Measurements from ENCODE around the gene DNM3.

The DNM3 gene

GRCh38 chr1:171816300-171816901 lies 24.9 kb upstream of the DNM3 start:
- no peak overlapping the region for H3K4me2 ChIP-seq (ENCODE audit: low read length, poor library complexity, severe bottlenecking)
- no peak overlapping the region for H3K18ac ChIP-seq (ENCODE audit: low read depth in 1 of 2, low read length in 2 of 2)
- no peak overlapping the region for H2BK15ac ChIP-seq (ENCODE audit: low read depth, poor library complexity, severe bottlenecking)
- H3K79me1 ChIP-seq (replicated peaks; ENCODE audit: low read length, poor library complexity, severe bottlenecking), result no peaks in the 10 kb centered on the region
- H3K23ac ChIP-seq (ENCODE audit: low read length in 2 of 2), result no peak overlapping the region
- no peak overlapping the region for H2AFZ ChIP-seq (ENCODE audit: low read depth, low read length)
- H3K27me3 ChIP-seq (ENCODE audit: control insufficient read depth in 1 of 2, insufficient read depth in 1 of 2, low read length in 2 of 2), result no peaks in the 10 kb centered on the region
- no peaks in the 10 kb centered on the region for H3K36me3 ChIP-seq (ENCODE audit: control insufficient read depth in 1 of 2, insufficient read depth in 2 of 2, low read depth in 1 of 2, low read length in 2 of 2)
- H4K91ac ChIP-seq (ENCODE audit: low read length), result no peak overlapping the region
- no peak overlapping the region for H3K9ac ChIP-seq (ENCODE audit: low read length)
- no peak overlapping the region for H4K8ac ChIP-seq (ENCODE audit: low read length)
- no peak overlapping the region for H2BK120ac ChIP-seq (ENCODE audit: low read depth, low read length)
- no peak overlapping the region for H2AK5ac ChIP-seq (ENCODE audit: low read length, severe bottlenecking)
- no peak overlapping the region for H3K14ac ChIP-seq (ENCODE audit: low read length in 2 of 2)
- WGBS, result 100% methylated on average over 1 of the region's 3 CpGs
- H3K4me1 ChIP-seq (ENCODE audit: control insufficient read depth, insufficient read depth, low read depth, low read length), result peaks cover 6% of the 10 kb centered on the region
- H2BK12ac ChIP-seq (ENCODE audit: low read length in 2 of 2), result no peak overlapping the region
- H3K4ac ChIP-seq (ENCODE audit: low read depth in 1 of 2, low read length in 2 of 2), result no peak overlapping the region
- H2BK5ac ChIP-seq (ENCODE audit: low read depth, low read length, poor library complexity, severe bottlenecking), result no peak overlapping the region
- no peak for DNase-seq
- no peak overlapping the region for H3K27ac ChIP-seq (ENCODE audit: low read length, poor library complexity, severe bottlenecking)
- H3K4me3 ChIP-seq (ENCODE audit: insufficient read depth in 1 of 2, low read depth in 1 of 2, low read length in 2 of 2), result no peak overlapping the region
- no peaks in the 10 kb centered on the region for H3K9me3 ChIP-seq (ENCODE audit: control insufficient read depth, low read length)

DNA sequence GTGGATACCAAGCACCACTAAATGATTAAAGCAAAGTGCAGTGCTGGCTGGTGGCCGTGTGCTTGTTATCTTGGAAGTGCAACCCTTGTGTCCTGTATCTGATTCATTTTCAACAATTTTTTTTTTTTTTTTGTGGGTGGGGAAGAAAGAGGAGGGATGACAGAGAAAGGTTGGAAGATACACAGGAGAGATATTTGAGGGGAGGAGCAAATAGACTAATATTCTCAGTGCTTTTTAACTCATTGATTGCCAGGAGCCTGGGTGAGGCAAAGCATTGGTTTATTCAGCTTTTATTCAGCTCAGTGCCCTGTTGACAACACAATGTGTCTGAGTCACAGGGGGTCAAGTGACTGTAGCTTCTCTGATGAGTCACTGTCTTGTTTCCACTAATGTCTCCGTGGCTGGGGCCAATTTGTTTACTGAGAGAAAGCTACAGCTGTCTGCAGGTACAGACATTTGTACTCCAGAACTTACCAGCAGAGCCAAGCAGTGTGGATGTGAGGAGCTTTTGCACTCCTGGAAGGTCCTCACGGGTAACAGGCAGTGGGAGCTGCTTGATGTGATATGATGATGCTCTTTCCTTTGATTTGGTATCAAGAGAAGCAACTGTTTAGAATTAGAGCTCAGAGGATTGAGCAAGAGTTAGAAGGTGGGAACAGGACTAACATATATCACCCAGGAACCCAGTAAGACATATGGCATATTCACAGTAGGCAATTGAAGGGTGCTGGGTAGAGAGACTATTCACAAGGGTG lies 23.6 kb upstream of the DNM3 start:
- no peak overlapping the region for H3K23ac ChIP-seq (ENCODE audit: low read length in 2 of 2)
- peak overlapping the region; percentile 29 for H4K8ac ChIP-seq (ENCODE audit: low read length)
- H3K14ac ChIP-seq (ENCODE audit: low read length in 2 of 2), result no peak overlapping the region
- no peak overlapping the region for H3K4me2 ChIP-seq (ENCODE audit: low read length, poor library complexity, severe bottlenecking)
- peaks cover 6% of the 10 kb centered on the region for H3K4me1 ChIP-seq (ENCODE audit: control insufficient read depth, insufficient read depth, low read depth, low read length)
- H2AFZ ChIP-seq (ENCODE audit: low read depth, low read length), result no peak overlapping the region
- peak; percentile 93 for DNase-seq
- no peaks in the 10 kb centered on the region for H3K79me1 ChIP-seq (replicated peaks; ENCODE audit: low read length, poor library complexity, severe bottlenecking)
- H2BK15ac ChIP-seq (ENCODE audit: low read depth, poor library complexity, severe bottlenecking), result no peak overlapping the region
- no peak overlapping the region for H2BK5ac ChIP-seq (ENCODE audit: low read depth, low read length, poor library complexity, severe bottlenecking)
- peak overlapping the region; percentile 22 for H4K91ac ChIP-seq (ENCODE audit: low read length)
- 5% methylated on average over 3 of the region's 3 CpGs for WGBS
- H2BK12ac ChIP-seq (ENCODE audit: low read length in 2 of 2), result no peak overlapping the region
- H3K4ac ChIP-seq (ENCODE audit: low read depth in 1 of 2, low read length in 2 of 2), result no peak overlapping the region
- H2BK120ac ChIP-seq (ENCODE audit: low read depth, low read length), result no peak overlapping the region
- no peak overlapping the region for H3K27ac ChIP-seq (ENCODE audit: low read length, poor library complexity, severe bottlenecking)
- no peak overlapping the region for H3K4me3 ChIP-seq (ENCODE audit: insufficient read depth in 1 of 2, low read depth in 1 of 2, low read length in 2 of 2)
- peak overlapping the region; percentile 56 for H3K9ac ChIP-seq (ENCODE audit: low read length)
- no peak overlapping the region for H3K18ac ChIP-seq (ENCODE audit: low read depth in 1 of 2, low read length in 2 of 2)
- H2AK5ac ChIP-seq (ENCODE audit: low read length, severe bottlenecking), result no peak overlapping the region
- no peaks in the 10 kb centered on the region for H3K9me3 ChIP-seq (ENCODE audit: control insufficient read depth, low read length)
- no peaks in the 10 kb centered on the region for H3K36me3 ChIP-seq (ENCODE audit: control insufficient read depth in 1 of 2, insufficient read depth in 2 of 2, low read depth in 1 of 2, low read length in 2 of 2)
- H3K27me3 ChIP-seq (ENCODE audit: control insufficient read depth in 1 of 2, insufficient read depth in 1 of 2, low read length in 2 of 2), result no peaks in the 10 kb centered on the region

DNA sequence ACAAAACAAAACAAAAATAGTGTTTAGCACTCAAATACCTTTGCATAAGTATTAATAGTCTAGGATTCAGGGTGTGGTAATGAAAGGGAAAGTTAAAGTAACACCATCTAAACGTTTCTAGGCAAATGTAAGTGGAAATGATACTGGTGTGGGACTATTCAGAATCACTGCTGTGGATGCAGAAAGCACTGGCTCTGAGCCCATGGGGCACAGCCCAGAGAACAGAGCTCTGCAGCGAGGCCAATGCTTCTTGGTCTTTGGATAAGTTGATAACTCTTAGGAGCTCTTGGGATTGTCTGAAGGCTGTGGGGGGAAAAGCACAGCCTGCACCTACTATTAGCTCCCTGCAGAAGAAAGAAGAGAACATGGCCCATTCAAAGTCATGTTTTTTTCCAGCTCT lies 21.4 kb upstream of the DNM3 start:
- no peak overlapping the region for H3K27ac ChIP-seq (ENCODE audit: low read length, poor library complexity, severe bottlenecking)
- H3K14ac ChIP-seq (ENCODE audit: low read length in 2 of 2), result no peak overlapping the region
- H2AK5ac ChIP-seq (ENCODE audit: low read length, severe bottlenecking), result no peak overlapping the region
- H3K23ac ChIP-seq (ENCODE audit: low read length in 2 of 2), result no peak overlapping the region
- no peak overlapping the region for H4K91ac ChIP-seq (ENCODE audit: low read length)
- no peak overlapping the region for H3K4me3 ChIP-seq (ENCODE audit: insufficient read depth in 1 of 2, low read depth in 1 of 2, low read length in 2 of 2)
- H3K4me2 ChIP-seq (ENCODE audit: low read length, poor library complexity, severe bottlenecking), result no peak overlapping the region
- no peaks in the 10 kb centered on the region for H3K27me3 ChIP-seq (ENCODE audit: control insufficient read depth in 1 of 2, insufficient read depth in 1 of 2, low read length in 2 of 2)
- H2BK15ac ChIP-seq (ENCODE audit: low read depth, poor library complexity, severe bottlenecking), result no peak overlapping the region
- H3K36me3 ChIP-seq (ENCODE audit: control insufficient read depth in 1 of 2, insufficient read depth in 2 of 2, low read depth in 1 of 2, low read length in 2 of 2), result no peaks in the 10 kb centered on the region
- DNase-seq, result no peak
- H3K9ac ChIP-seq (ENCODE audit: low read length), result no peak overlapping the region
- no peak overlapping the region for H3K18ac ChIP-seq (ENCODE audit: low read depth in 1 of 2, low read length in 2 of 2)
- H3K9me3 ChIP-seq (ENCODE audit: control insufficient read depth, low read length), result no peaks in the 10 kb centered on the region
- no peak overlapping the region for H3K4ac ChIP-seq (ENCODE audit: low read depth in 1 of 2, low read length in 2 of 2)
- H4K8ac ChIP-seq (ENCODE audit: low read length), result no peak overlapping the region
- H2BK120ac ChIP-seq (ENCODE audit: low read depth, low read length), result no peak overlapping the region
- no peak overlapping the region for H2BK12ac ChIP-seq (ENCODE audit: low read length in 2 of 2)
- H3K79me1 ChIP-seq (replicated peaks; ENCODE audit: low read length, poor library complexity, severe bottlenecking), result no peaks in the 10 kb centered on the region
- WGBS, result 73% methylated on average over 2 of the region's 2 CpGs
- no peak overlapping the region for H2BK5ac ChIP-seq (ENCODE audit: low read depth, low read length, poor library complexity, severe bottlenecking)
- peaks cover 6% of the 10 kb centered on the region for H3K4me1 ChIP-seq (ENCODE audit: control insufficient read depth, insufficient read depth, low read depth, low read length)
- H2AFZ ChIP-seq (ENCODE audit: low read depth, low read length), result no peak overlapping the region

GRCh38 chr1:171826973-171827372 lies 14.3 kb upstream of the DNM3 start:
- no peak overlapping the region for H3K23ac ChIP-seq (ENCODE audit: low read length in 2 of 2)
- H4K8ac ChIP-seq (ENCODE audit: low read length), result no peak overlapping the region
- no peak overlapping the region for H2BK5ac ChIP-seq (ENCODE audit: low read depth, low read length, poor library complexity, severe bottlenecking)
- no peak overlapping the region for H2BK15ac ChIP-seq (ENCODE audit: low read depth, poor library complexity, severe bottlenecking)
- DNase-seq, result no peak
- no peak overlapping the region for H2BK12ac ChIP-seq (ENCODE audit: low read length in 2 of 2)
- H3K9ac ChIP-seq (ENCODE audit: low read length), result no peak overlapping the region
- H3K18ac ChIP-seq (ENCODE audit: low read depth in 1 of 2, low read length in 2 of 2), result no peak overlapping the region
- no peak overlapping the region for H2AK5ac ChIP-seq (ENCODE audit: low read length, severe bottlenecking)
- H2AFZ ChIP-seq (ENCODE audit: low read depth, low read length), result no peak overlapping the region
- WGBS, result 45% methylated on average over 1 of the region's 1 CpG
- H3K4me2 ChIP-seq (ENCODE audit: low read length, poor library complexity, severe bottlenecking), result no peak overlapping the region
- H3K4me3 ChIP-seq (ENCODE audit: insufficient read depth in 1 of 2, low read depth in 1 of 2, low read length in 2 of 2), result no peak overlapping the region
- H3K9me3 ChIP-seq (ENCODE audit: control insufficient read depth, low read length), result peaks cover 8% of the 10 kb centered on the region
- no peak overlapping the region for H2BK120ac ChIP-seq (ENCODE audit: low read depth, low read length)
- no peak overlapping the region for H3K27ac ChIP-seq (ENCODE audit: low read length, poor library complexity, severe bottlenecking)
- H3K4me1 ChIP-seq (ENCODE audit: control insufficient read depth, insufficient read depth, low read depth, low read length), result no peaks in the 10 kb centered on the region
- H3K14ac ChIP-seq (ENCODE audit: low read length in 2 of 2), result no peak overlapping the region
- no peaks in the 10 kb centered on the region for H3K27me3 ChIP-seq (ENCODE audit: control insufficient read depth in 1 of 2, insufficient read depth in 1 of 2, low read length in 2 of 2)
- no peaks in the 10 kb centered on the region for H3K36me3 ChIP-seq (ENCODE audit: control insufficient read depth in 1 of 2, insufficient read depth in 2 of 2, low read depth in 1 of 2, low read length in 2 of 2)
- no peak overlapping the region for H4K91ac ChIP-seq (ENCODE audit: low read length)
- no peak overlapping the region for H3K4ac ChIP-seq (ENCODE audit: low read depth in 1 of 2, low read length in 2 of 2)
- no peaks in the 10 kb centered on the region for H3K79me1 ChIP-seq (replicated peaks; ENCODE audit: low read length, poor library complexity, severe bottlenecking)
